CD4-positive, alpha-beta T cell treated with Interleukin-1 beta for 1 hour (primary cell): ENCODE measurements around the gene POGK.

Experiments used
- DNase-seq, 2 donors: peaks; one replicate each; pipeline ENCODE4 v3.0.0-alpha.2; 2020 to 2022

POGK gene

DNA sequence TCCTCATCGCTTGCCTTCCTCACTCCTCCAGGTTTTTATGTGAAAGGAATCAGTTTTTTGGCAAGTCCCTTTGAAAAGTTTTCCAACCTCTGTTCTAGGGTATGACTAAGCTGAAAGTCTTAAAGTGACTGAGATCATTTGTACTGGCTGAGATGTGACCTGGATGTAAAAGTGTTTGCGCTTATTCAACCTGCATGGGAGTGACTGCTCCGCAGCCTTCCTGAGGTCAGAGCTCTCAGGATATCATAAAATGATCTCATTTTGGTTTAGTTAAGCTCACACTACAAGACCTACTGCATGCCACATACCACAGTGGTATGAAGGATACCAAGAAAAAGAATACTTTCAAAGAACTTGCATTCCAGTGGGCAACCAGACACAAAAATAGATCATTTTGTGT lies 66.6 kb downstream of the POGK start:
- DNase-seq = no peak
